Measurements from ENCODE around the gene GUK1.
"Not testable (repeated sequence)": the region's sequence is repeated elsewhere in the genome, so short reads cannot be mapped to it uniquely, and the experiment has no call there.

GUK1 gene

DNA sequence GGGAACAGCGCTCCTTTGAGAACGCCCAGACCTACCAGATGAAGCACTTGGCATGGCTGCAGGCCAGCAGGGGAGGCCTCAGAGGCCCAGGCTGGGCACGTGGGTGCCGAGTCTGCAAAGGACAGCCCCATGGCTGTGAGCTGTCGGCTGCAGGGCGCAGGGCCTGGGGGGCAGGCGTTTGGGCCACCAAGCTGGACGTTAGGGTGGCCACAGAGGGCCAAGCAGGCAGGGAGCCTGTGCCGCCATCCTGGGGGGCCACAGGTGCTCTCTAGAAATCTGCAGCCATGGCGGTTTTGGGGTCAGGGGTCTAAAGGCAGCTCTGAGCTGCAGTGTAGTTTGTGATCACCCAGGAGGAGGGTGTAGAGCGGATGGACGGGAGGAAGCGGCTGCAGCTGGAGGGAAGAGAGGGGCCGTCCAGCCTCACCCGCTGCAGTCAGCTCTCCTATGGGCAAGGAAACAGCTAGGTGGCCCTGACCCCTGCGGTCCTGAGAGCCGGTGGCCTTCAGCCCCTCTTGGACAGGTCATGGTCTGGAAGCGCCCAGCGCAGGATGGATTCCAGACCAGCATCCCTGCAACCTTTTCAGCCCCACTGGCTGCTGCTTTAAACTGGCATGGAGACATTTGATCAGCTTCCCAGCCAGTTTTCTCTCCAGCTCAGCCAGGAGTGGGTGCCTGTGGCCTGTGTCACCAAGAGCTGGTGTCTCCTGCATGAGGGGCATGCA lies 36.5 kb downstream of the GUK1 start:
- no peak for DNase-seq (ENCODE audit: low read depth in 2 of 2)

DNA sequence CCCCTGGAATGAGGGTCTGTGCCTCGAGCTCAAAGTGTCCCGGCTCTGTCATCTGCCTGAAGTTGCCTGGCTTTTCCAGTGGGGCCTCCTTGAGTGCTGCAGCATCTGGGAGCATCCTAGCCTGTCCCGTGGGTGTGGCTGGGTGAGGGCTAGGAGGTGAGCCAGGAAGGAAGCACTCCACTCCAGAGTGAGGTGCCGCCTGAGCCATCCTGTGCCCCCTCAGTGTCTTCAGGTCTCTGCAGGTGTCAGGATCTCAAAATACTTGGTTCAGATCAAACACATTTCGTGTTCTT lies 37.0 kb downstream of the GUK1 start:
- no peak for DNase-seq (ENCODE audit: low read depth in 2 of 2)

DNA sequence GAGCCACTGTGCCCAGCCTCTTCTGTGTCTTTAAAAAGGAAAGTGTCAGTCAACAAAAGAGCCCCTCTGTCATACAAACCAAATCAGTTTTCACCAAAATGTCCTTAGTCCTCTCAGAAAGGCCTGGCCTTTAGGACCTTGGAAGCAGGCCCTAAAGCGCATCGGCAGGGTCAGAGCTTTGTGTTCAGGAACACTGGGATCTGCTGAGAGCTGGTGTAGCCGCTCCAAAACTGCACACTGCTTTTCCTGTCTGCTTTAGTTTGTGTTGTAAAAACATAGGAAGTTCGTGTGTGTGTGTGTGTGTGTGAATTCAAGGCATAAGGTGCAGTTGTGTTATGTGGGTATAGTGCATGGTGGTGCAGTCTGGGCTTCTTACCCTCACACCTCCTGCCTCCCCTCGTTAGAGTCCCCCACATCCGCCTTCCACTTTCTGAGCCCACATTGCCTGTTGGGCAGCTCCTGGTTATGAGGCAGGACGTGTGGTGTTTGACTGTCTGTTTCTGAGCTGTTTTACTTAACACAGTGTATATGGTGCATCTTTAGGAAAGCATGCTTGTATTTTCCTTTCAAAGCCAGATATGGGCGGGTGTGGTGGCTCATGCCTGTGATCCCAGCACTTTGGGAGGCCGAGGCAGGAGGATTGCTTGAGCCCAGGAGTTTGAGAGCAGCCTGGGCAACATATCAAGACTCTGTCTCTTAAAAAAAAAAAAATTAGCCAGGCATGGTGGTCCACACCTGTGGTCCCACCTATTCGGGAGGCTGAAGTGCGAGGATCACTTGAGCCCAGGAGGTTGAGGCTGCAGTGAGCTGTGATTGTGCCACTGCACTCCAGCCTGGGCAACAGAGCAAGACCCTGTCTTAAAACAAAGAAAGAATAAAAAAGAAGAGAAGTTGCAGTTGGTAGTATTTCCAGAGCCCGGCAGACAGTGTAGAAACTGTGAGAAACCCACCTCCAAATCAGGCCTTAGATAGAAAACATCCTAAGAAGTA lies 37.9 kb downstream of the GUK1 start:
- DNase-seq (ENCODE audit: low read depth in 2 of 2): no peak

DNA sequence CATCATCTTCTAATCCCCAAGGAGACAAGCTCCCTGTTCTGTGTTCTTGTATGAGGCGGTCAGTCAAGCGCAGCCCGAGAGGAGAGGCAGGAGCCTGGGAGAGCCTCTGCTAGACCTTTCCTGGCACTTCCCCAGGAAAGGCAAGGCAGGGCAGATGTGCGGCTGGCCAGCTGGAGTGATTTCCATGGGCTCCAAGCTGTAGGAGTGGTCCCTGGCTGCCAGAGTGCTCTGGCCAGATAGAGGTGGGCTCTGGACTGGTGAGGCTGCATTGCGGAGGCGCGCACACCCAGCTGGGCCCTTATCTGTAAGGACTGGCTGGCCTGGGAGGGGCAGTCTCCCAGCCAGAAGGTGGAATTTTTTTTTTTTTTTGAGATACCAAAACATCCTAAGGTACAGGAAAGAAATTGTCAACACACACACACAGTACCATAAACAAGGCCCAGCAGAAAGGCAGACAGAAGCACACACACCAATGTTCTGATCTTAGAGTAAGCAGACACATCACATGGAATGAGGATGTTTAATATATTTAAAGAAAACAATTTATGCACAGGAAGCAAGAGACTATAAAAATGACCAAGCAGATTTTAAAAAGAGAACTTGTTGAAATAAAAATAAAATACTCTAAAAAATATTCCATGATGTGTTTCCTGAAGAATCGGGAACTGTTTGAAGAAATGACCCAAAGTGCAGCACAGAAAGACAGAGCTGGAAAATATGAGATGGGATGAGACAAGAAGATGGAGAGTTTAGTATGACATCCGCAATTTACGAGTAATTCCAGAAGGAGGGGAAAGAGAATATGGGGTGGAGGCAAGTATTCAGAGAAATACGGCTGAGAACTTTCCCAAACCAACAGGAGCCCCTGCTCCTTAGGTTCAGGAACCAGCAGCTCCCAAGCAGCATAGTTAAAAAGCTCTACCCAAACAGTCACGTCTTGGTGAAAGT lies 38.9 kb downstream of the GUK1 start:
- DNase-seq (ENCODE audit: low read depth in 2 of 2): no peak

DNA sequence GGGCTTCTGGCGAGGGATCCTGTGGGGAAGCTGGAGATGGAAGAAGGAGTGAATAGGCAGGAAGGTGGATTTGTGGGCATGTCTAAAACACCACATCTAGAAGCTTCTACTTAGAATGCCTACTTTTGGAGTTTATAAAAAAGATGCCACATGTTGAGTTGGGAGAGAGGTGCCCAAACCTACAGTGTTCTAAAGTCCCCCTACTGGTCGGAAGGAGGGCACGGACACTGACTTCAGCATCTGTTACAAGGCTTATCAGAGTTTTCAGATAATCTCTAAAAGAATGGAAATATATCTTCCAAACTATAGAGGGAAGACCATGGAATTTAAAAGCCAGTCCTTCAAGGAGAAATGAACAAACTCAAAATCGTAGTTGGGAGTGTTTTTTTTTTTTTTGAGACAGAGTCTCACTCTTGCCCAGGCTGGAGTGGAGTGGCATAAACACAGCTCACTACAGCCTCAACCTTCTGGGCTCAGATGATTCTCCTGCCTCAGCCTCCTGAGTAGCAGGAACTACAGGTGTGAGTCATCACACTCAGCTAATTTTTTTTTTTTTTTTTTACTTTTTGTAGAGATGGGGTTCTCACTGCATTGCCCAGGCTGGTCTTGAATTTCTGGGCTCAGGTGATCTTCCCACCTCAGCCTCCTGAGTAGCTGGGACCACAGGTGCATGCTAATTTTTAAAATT lies 40.3 kb downstream of the GUK1 start:
- no peak for DNase-seq (ENCODE audit: low read depth in 2 of 2)

DNA sequence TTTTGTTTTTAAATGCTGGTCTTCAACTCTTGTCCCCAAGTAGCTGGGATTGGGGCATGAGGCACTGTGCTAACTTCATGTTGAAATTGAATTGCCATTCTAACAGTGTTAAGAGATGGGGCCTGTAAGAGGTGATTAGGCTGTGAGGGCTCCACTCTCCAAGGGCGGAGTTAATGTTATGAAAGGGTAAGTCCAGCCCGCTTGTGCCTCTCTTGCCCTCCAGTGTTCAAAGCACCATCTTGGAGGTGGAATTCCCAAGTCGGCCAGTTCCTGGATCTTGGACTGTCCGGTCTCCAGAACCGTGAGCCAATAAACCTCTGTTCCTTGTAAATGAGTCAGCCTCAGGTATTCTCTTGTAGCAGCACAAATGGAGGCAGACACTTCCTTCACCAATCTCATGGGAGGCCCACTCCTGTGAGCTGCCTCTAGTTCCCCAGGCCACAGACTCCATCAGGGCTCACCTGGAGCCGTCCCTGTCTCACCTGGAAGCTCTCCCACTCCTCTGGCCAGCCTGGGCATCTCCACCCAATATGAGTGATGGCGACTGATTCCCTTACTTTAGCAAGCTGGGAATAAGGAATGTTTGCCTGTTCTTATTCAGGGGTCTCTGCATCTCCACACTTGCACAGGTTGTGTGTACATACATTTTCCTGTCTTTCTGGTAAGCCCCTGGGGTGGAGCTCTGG lies 41.0 kb downstream of the GUK1 start:
- DNase-seq (ENCODE audit: low read depth in 2 of 2): no peak

DNA sequence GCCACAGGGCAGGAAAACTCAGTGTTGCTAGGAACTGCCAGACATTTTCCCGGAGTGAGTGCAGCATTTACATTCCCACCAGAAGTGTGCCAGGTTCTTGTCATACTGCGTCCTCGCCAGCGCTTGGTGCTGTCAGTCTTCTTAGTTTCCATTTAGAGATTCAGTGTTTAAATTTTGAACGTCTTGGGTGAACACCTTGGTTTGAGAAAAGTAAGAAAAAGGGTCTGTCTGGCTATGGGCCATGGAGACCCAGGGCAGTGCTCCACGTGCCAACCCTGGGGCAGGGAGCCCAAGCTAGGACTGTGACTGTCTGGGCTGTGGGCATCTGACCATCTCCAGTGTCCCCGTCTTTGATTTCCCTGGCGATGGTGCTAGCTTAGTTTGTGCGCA lies 41.6 kb downstream of the GUK1 start:
- no peak for DNase-seq (ENCODE audit: low read depth in 2 of 2)

DNA sequence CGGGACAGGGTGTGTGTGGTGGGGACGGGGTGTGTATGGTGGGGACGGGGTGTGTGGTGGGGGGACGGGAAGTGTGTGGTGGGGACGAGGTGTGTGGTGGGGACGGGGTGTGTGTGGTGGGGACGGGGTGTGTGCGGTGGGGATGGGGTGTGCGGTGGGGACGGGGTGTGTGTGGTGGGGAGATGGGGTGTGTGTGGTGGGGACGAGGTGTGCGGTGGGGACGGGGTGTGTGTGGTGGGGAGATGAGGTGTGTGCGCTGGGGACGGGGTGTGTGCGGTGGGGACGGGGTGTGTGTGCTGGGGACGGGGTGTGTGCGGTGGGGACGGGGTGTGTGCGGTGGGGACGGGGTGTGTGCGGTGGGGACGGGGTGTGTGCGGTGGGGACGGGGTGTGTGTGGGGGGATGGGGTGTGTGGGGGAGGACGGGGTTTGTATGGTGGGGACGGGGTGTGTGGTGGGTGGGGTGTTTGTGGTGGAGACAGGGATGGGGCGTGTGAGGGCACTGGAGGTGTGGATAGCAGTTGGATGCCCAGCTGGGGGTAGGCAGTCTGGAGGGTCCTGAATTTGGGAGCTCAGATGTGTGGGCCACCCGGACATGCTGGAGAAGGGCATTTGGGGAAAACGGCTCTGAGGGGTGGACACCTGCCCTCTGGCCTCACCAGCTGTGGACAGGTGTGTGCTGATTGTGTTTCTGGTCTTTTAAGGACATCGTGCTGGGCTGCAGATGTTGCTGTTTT lies 42.4 kb downstream of the GUK1 start:
- DNase-seq (ENCODE audit: low read depth in 2 of 2): no peak

DNA sequence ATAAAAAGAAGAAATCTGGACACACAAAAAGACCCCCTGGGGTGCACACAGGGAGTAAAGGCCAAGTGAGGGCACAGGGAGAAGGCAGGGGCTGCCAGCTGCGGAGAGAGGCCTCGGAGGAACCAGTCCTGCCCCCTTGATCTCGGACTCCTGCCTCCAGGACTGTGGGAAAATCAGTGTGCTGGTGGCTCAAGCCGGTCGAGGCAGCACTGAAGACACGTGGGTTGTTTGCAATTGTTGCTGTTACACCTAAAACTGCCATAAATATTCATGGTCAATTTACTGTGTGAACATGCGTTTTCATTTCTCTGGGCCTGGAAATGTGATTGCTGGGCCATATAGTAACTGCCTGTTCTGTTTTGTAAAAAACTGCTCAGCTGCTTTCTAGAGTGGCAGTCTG lies 44.1 kb downstream of the GUK1 start:
- DNase-seq (ENCODE audit: low read depth in 2 of 2): no peak

DNA sequence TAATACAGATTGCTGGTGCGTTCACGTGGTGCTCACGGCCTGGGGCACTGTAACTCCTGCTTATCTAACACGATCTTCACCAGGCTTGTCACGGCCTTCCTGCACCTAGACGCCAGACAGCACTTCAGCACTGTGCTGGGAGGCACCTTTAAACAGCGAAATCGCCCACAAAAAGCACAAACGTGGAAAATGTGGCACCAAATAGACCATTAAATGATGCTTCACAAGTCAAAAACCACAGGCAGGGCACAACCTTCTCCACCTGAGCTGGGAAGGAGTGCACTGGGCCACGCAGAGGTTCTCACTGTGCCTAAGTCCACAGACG lies 45.5 kb downstream of the GUK1 start:
- no peak for DNase-seq (ENCODE audit: low read depth in 2 of 2)

DNA sequence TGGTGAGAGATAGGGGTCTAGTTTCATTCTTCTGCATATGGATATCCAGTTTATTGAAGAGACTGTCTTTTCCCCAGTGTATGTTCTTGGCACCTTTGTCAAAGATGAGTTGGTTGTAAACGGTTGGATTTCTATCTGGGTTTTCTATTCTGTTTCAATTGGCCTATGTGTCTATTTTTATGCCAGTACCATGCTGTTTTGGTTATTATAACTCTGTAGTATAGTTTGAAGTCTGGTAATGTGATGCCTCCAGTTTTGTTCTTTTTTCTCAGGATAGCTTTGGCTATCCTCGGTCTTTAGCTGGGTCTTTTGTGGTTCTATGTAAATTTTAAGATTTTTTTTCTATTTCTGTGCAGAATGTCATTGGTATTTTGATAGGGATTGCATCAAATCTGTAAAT lies 48.2 kb downstream of the GUK1 start:
- DNase-seq (ENCODE audit: low read depth in 2 of 2): not testable (repeated sequence)

DNA sequence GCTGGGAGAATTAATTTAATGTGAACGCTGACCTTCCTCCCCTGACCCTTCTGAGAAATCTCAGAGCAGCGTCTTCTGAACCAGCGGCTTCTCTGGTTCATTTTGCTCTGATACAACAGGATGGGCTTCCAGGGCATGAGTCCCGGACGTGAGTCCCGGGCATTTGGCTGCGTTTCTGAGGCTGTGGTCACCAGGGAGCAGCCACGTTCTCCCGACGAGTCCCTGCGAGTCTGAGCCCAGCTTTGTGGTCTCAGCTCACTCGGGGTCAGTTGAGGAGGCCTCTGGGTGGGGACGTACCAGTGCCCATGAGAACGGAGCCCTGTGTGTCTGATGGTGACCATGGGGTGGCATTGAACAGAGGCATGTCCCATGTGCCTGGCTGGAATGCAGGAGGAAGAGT lies 50.1 kb downstream of the GUK1 start:
- DNase-seq (ENCODE audit: low read depth in 2 of 2): no peak

DNA sequence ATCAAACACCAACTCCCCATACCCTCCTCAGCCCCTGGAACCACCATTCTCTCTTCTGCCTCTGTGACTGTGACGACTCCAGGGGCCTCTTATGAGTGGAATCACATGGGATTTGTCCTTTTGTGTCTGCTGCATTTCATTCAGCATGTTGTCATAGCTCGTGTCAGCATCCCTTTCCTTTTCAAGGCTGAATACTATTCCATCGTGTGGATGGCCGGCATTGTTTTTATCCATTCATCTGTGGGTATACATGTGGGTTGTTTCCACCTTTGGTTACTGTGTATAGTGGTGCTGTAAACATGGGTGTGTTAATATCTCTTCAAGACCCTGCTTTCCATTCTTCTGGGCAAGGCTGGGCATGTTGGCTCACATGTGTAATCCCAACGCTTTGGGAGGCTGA lies 50.7 kb downstream of the GUK1 start:
- no peak for DNase-seq (ENCODE audit: low read depth in 2 of 2)

DNA sequence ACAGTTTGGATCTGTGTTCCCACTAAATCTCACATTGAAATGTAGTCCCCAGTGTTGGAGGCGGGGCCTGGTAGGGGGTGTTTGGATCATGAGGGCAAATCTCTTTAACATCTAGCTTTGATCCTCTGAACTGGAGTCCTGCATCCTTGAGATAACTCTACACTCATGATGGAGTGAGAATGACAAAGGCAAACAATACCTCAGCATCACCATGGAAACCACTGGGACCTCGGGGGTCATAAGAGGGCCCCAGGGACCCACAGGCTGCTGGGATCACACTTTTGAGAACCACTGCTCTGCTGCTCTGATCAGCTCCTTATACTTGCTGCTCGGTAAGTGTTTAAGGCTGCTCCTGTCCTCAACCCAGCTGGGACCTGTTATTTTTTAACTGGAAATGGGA lies 54.4 kb downstream of the GUK1 start:
- DNase-seq (ENCODE audit: low read depth in 2 of 2): no peak

DNA sequence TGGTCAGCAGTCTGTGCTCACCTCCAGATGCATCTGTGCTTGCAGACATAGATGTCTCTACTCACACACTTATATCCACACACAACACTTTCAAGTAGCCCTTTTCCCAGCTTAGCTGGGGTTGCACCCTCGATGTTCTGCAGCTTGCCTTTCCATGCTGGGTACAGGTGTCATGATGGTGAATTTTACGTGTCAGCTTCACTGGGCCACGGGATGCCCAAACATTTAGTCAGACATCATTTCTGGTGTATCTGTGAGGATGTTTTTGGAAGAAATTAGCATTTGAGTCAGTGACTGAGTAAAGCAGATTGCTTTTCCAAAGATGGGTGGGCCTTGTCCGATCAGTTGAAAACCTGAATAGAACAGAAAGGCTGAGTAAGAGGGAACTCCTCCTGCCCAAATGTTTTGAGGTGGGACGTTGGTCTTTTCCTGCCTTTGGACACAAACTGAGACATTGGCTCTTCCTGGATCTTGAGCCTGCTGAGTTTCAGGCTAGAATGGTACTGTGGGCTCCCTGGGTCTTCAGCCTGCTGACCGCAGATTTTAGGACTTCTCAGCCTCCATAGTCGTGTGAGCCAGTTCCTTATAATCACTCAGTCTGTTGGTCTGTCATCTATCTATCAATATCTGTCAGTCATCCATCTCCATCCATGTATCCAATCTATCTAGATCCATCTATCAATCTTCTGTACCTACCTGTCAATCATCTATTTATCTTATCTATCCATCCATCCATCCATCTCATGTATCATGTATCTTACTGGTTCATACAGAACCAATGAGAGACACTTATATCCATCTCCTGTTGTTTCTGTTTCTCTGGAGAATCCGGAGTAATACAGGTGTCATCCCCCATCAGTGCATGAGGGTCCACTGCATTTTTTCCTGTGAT lies 55.1 kb downstream of the GUK1 start:
- no peak for DNase-seq (ENCODE audit: low read depth in 2 of 2)

DNA sequence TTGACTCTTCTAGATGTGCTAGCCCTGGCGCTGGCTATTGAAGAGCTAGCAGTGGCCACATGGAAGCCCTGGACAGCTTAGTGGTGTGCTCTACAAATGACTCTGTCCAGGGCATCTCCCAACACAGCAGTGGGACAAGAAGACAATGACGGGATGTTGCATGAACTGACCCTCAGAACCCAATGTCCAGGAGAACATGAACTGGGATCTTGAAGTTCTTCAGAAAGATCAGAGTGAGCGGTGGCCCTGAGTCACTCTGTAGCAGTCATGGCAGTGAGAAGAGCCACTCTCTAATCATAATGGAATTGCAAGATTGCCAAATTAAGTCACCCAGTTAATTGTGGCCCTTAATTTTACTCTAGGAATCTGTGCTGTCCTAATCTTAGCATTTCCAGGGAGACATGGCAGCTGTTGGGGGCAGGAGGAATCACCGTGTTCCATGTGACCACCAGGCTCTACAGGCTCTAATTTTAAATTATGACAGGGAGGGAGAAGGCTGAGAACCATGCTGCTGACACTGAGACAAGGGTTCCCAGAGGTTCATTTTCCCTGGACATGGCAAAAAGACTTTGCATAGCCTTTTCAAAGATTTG lies 57.6 kb downstream of the GUK1 start:
- DNase-seq (ENCODE audit: low read depth in 2 of 2): no peak

Data from stimulated activated CD8-positive, alpha-beta memory T cell treated with anti-CD3 and anti-CD28 coated beads, Interleukin-15, amount 100 ng/mL, for 48 hours (primary cell).